ENCODE measurements around the gene ZMAT3. TPM values are rescaled to one million over a fixed set of nuclear protein-coding genes. Genes with fewer than 3 reads are reported as not detected.
A peak's percentile ranks its signal among the peaks of the same experiment; 100 is the strongest.

The ZMAT3 gene
- total RNA-seq, 4 donors from 2014 or later: 8.3 to 11.7 (median 10.0) TPM

DNA sequence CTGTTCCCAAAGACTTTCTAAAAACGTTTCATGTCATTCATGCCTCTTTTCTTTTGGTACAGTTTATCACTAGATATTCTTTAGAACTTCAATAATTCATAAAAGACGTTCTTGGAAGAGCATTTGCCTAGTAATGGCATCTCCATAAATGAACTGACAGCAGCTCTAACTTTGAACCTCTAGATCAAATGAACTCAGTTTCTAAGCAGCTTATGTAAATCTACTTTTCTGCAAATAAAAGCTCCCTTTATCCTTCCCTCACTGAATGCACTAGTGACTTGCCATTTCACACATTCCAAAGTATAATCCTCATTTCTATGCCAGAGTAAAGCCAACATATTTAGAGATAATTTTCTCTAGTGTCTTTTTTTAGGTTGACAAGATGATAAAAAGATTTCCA lies 85.2 kb downstream of the ZMAT3 start:
- H3K36me3 ChIP-seq: no peaks in the 10 kb centered on the region
- no peaks in the 10 kb centered on the region for H3K4me1 ChIP-seq
- no peaks in the 10 kb centered on the region for H3K27me3 ChIP-seq
- H3K4me3 ChIP-seq: no peak overlapping the region
- H3K27ac ChIP-seq: no peak overlapping the region
- DNase-seq: no peak
- peaks cover 0 to 30% (median 9%) of the 10 kb centered on the region in 4 donors for H3K9me3 ChIP-seq
- TF ChIP-seq, protein P1, sequence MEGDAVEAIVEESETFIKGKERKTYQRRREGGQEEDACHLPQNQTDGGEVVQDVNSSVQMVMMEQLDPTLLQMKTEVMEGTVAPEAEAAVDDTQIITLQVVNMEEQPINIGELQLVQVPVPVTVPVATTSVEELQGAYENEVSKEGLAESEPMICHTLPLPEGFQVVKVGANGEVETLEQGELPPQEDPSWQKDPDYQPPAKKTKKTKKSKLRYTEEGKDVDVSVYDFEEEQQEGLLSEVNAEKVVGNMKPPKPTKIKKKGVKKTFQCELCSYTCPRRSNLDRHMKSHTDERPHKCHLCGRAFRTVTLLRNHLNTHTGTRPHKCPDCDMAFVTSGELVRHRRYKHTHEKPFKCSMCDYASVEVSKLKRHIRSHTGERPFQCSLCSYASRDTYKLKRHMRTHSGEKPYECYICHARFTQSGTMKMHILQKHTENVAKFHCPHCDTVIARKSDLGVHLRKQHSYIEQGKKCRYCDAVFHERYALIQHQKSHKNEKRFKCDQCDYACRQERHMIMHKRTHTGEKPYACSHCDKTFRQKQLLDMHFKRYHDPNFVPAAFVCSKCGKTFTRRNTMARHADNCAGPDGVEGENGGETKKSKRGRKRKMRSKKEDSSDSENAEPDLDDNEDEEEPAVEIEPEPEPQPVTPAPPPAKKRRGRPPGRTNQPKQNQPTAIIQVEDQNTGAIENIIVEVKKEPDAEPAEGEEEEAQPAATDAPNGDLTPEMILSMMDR (IDR thresholded peaks at IDR 0.05): no peak
- no peak for TF ChIP-seq POLR2A (IDR thresholded peaks at IDR 0.05)

DNA sequence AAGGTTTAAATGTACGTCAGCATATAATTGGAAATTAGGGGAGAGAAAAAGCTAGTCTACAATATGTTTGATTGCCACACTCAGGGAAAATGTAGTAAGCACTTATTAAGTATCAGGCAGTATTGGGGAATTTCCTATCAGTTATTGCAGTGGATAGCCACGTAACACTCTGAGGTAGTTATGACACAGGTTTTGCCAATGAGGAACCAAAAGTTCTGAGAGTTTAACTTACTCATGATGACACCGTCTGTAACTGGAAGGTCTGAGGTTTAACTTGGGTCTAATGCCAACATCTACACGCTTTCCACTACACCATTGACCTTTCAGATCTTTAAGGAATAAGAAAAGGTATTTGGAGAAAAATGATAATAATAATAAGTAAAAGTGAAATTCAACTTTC lies 89.5 kb downstream of the ZMAT3 start:
- no peak for TF ChIP-seq POLR2A (IDR thresholded peaks at IDR 0.05)
- TF ChIP-seq, protein P1 (IDR thresholded peaks at IDR 0.05): no peak
- H3K4me3 ChIP-seq: no peak overlapping the region

DNA sequence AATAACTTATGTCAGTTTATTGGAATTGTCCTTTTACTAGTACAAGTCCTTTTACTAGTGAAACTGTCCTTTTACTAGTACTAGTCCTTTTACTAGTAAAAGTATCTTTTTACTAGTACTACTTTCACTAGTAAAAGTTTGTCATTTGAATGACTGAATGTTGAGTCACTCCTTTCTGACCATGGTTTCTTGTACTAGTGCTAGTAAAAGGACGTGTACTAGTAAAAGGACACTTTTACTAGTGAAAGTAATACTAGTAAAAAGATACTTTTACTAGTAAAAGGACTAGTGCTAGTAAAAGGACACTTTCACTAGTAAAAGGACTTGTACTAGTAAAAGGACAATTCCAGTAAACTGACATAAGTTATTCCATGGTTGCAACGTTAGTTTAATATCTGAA lies 96.3 kb downstream of the ZMAT3 start:
- TF ChIP-seq, protein P1 (IDR thresholded peaks at IDR 0.05): no peak
- TF ChIP-seq POLR2A (IDR thresholded peaks at IDR 0.05): no peak

More for the DNA sequence above, 89.5 kb downstream of the ZMAT3 start:
- DNase-seq: no peak
- H3K27ac ChIP-seq: no peak overlapping the region
- no peaks in the 10 kb centered on the region for H3K36me3 ChIP-seq
- H3K4me1 ChIP-seq: no peaks in the 10 kb centered on the region
- H3K27me3 ChIP-seq: no peaks in the 10 kb centered on the region
- H3K9me3 ChIP-seq: peaks cover 0 to 6% (median 0%) of the 10 kb centered on the region in 4 donors

DNA sequence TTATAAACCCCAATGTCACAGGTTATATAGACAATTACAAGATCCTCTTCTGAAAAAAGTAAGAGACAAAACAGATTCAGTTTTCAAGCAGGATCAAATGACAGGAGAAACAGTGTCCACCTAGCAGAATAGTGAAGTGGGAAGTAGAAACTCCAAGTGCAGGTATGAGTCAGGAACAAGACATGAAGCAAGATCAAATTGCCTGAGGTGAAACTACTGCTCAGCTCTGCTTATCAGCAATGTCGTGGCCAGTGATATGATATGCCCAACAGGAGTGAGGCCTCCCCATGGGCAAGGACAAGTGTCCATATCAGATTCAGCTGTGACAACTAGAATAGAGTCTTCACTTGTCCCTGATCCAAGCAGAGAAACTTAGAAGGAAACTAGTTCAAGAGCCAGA lies 100.0 kb downstream of the ZMAT3 start:
- DNase-seq: no peak
- Histone ChIP-seq H3K36me3 (no peaks in the 10 kb centered on the region), H3K27ac (no peak overlapping the region), H3K4me1 (peaks cover 0 to 6% (median 0%) of the 10 kb centered on the region in 4 donors), H3K4me3 (no peak overlapping the region), H3K27me3 (no peaks in the 10 kb centered on the region), H3K9me3 (no peaks in the 10 kb centered on the region)
- TF ChIP-seq POLR2A (IDR thresholded peaks at IDR 0.05): no peak
- TF ChIP-seq, protein P1 (IDR thresholded peaks at IDR 0.05): no peak

More for the DNA sequence above, 96.3 kb downstream of the ZMAT3 start:
- no peak overlapping the region for H3K4me3 ChIP-seq
- H3K4me1 ChIP-seq: no peaks in the 10 kb centered on the region
- no peak overlapping the region for H3K27ac ChIP-seq
- DNase-seq: no peak
- no peaks in the 10 kb centered on the region for H3K36me3 ChIP-seq
- no peaks in the 10 kb centered on the region for H3K27me3 ChIP-seq
- no peaks in the 10 kb centered on the region for H3K9me3 ChIP-seq

DNA sequence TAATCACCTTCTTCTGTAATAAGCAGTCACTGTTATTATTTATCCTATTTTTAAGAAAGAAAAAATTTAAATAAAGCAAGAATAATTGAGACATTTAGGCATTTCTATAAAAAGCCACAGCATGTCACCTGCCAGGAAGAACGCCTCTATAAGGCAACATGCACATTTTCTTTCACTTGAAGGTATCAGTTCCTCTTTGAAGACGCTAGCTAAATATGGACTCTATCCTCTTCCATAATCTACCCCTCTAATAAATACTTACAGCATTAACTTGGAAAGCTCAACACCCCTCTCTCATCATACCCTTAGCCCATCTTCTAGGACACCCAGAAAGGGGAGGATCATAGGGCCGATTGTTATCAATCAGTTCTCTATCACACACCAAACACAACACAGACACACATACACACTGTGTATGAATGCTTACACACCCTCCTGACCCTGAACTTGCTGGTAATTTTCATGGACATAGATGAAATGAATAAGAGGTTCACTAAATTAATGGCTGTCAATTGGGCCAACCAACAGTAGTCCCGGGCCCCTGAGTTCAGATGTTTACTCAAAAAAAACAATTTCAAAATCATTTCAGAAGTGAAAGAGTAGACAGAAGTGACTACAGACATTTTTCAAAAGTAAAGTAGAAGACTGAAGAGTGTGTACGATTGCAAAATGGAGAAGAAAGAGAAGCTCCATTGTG lies 102.5 kb downstream of the ZMAT3 start:
- Histone ChIP-seq H3K4me3 (no peak overlapping the region), H3K27ac (peak overlapping the region in 1 of 4 donors; percentile 22), H3K36me3 (no peaks in the 10 kb centered on the region), H3K9me3 (no peaks in the 10 kb centered on the region), H3K4me1 (peaks cover 0 to 6% (median 0%) of the 10 kb centered on the region in 4 donors), H3K27me3 (no peaks in the 10 kb centered on the region)
- TF ChIP-seq, protein P1 (IDR thresholded peaks at IDR 0.05): no peak
- no peak for TF ChIP-seq POLR2A (IDR thresholded peaks at IDR 0.05)
- DNase-seq: no peak

Small RNAs within 50 kb of the gene (small RNA-seq; reads per million reads assigned to genes)
- 0 reads per million in 2 donors for gene RF00019

Other genes with a start within 250 kb of the ZMAT3 start
- gene PIK3CA, start 76.5 kb upstream of the ZMAT3 start, total RNA-seq: 10 to 100 TPM in 3 of 4 donors, 1 to 10 TPM in 1; 7.3 to 12.4 (median 10.9) TPM
- gene KCNMB3, start 179.3 kb upstream of the ZMAT3 start, total RNA-seq: 10 to 100 TPM in 1 of 4 donors, 1 to 10 TPM in 3; 1.6 to 18.2 (median 4.6) TPM

Measured in Peyer's patch (tissue), 4 donors.